ENCODE measurements around the gene PLA2G5.

- no peak for TF ChIP-seq CTCF (IDR thresholded peaks at IDR 0.05)
- peak in 1 of 2 donors; percentile 27 for TF ChIP-seq POLR2A (IDR thresholded peaks at IDR 0.05)
Observed at GRCh38 chr1:20028125-20028524, 41.9 kb upstream of the PLA2G5 start.
